HL-60 (cell line): Measurements from ENCODE around the gene ADAMTS16.

Source experiments
- DNase-seq, 2 experiments: peaks; one replicate each; pipeline ENCODE4 v3.0.0-alpha.2; 2010 to 2020; ENCODE audit warnings: low read depth in 1 of 2, low spot score in 1 of 2
- H3K27ac ChIP-seq: fragments of 250-450 bp; sonication (Bioruptor Pico); replicated peaks from 2 replicates; pipeline ENCODE4 v1.5.1; 2020; ENCODE audit warnings: mild to moderate bottlenecking, moderate library complexity
- H3K27me3 ChIP-seq: fragments of 250-450 bp; sonication (Bioruptor Pico); 2 replicates; pipeline ENCODE4 v1.5.1; 2021; ENCODE audit warnings: mild to moderate bottlenecking, moderate library complexity; ENCODE audit not compliant: insufficient read depth, poor library complexity, severe bottlenecking
- H3K4me3 ChIP-seq: replicated peaks from 2 replicates; pipeline ENCODE4 v1.5.1; 2011; ENCODE audit warnings: mild to moderate bottlenecking, control low read depth, low read length; ENCODE audit not compliant: insufficient read depth
- GABPA ChIP-seq: IDR thresholded peaks from 2 replicates; pipeline ENCODE4 v1.6.1; 2012; ENCODE audit warnings: low read depth
- POLR2AphosphoS5 ChIP-seq: IDR thresholded peaks from 2 replicates; pipeline ENCODE4 v1.6.1; 2012; ENCODE audit warnings: low read depth
- SPI1 ChIP-seq: IDR thresholded peaks from 2 replicates; pipeline ENCODE4 v1.6.1; 2012; ENCODE audit warnings: low read depth, mild to moderate bottlenecking, borderline replicate concordance
- TF ChIP-seq, protein P1 (sequence below): IDR thresholded peaks from one replicate; pipeline ENCODE4 v1.5.1; 2011; ENCODE audit warnings: low read length, control low read depth, inconsistent platforms; ENCODE audit not compliant: insufficient read depth
- TF ChIP-seq, protein P2 (sequence below): IDR thresholded peaks from 2 replicates; pipeline ENCODE4 v1.6.1; 2012; ENCODE audit warnings: low read depth; ENCODE audit not compliant: insufficient replicate concordance

ADAMTS16 gene

DNA sequence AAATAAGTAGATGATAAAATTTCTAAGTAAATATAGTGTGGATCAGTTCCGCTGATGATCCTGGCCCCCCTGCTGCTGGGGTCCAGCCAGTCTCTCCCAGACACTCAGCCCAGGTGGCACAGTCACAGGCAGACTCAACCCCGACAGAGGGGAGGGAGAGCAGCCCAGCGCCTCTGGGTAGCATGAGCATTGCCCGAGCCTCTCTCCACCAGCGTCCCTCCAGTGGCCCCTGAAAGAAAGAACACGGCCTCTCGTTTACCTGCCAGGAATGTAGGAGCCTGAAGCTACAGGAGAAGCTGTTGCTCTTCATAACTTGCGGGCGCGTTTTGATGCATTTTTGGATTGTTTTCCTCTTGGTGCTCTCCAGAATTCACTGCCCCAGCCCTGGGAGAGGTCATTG is 213.6 kb downstream of the ADAMTS16 start:
- TF ChIP-seq GABPA (no peak), SPI1 (no peak), POLR2AphosphoS5 (no peak)
- TF ChIP-seq, protein P1, sequence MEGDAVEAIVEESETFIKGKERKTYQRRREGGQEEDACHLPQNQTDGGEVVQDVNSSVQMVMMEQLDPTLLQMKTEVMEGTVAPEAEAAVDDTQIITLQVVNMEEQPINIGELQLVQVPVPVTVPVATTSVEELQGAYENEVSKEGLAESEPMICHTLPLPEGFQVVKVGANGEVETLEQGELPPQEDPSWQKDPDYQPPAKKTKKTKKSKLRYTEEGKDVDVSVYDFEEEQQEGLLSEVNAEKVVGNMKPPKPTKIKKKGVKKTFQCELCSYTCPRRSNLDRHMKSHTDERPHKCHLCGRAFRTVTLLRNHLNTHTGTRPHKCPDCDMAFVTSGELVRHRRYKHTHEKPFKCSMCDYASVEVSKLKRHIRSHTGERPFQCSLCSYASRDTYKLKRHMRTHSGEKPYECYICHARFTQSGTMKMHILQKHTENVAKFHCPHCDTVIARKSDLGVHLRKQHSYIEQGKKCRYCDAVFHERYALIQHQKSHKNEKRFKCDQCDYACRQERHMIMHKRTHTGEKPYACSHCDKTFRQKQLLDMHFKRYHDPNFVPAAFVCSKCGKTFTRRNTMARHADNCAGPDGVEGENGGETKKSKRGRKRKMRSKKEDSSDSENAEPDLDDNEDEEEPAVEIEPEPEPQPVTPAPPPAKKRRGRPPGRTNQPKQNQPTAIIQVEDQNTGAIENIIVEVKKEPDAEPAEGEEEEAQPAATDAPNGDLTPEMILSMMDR: no peak
- TF ChIP-seq, protein P2, sequence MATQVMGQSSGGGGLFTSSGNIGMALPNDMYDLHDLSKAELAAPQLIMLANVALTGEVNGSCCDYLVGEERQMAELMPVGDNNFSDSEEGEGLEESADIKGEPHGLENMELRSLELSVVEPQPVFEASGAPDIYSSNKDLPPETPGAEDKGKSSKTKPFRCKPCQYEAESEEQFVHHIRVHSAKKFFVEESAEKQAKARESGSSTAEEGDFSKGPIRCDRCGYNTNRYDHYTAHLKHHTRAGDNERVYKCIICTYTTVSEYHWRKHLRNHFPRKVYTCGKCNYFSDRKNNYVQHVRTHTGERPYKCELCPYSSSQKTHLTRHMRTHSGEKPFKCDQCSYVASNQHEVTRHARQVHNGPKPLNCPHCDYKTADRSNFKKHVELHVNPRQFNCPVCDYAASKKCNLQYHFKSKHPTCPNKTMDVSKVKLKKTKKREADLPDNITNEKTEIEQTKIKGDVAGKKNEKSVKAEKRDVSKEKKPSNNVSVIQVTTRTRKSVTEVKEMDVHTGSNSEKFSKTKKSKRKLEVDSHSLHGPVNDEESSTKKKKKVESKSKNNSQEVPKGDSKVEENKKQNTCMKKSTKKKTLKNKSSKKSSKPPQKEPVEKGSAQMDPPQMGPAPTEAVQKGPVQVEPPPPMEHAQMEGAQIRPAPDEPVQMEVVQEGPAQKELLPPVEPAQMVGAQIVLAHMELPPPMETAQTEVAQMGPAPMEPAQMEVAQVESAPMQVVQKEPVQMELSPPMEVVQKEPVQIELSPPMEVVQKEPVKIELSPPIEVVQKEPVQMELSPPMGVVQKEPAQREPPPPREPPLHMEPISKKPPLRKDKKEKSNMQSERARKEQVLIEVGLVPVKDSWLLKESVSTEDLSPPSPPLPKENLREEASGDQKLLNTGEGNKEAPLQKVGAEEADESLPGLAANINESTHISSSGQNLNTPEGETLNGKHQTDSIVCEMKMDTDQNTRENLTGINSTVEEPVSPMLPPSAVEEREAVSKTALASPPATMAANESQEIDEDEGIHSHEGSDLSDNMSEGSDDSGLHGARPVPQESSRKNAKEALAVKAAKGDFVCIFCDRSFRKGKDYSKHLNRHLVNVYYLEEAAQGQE: no peak
- Histone ChIP-seq H3K27ac (no peak overlapping the region), H3K4me3 (no peak overlapping the region), H3K27me3 (no peaks in the 10 kb centered on the region)
- no peak for DNase-seq

DNA sequence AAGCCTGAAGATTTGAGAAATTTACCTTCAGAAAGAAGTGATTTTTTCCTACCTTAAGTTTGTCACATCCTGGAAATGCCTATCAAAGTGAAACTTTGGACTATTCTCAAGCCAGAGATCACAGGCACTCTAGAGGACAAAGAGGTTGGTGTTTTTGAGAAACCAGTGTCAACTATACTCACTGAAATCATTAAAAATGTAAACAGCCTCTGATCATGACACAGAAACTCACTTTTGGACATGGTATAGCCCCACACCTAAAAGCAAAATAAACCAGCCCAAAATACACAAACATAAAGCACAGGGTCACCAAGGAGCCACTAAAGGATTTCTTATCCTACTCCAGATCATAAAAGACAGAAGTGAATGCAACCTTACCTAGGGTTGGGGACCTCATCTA is 216.6 kb downstream of the ADAMTS16 start:
- no peak overlapping the region for H3K4me3 ChIP-seq

DNA sequence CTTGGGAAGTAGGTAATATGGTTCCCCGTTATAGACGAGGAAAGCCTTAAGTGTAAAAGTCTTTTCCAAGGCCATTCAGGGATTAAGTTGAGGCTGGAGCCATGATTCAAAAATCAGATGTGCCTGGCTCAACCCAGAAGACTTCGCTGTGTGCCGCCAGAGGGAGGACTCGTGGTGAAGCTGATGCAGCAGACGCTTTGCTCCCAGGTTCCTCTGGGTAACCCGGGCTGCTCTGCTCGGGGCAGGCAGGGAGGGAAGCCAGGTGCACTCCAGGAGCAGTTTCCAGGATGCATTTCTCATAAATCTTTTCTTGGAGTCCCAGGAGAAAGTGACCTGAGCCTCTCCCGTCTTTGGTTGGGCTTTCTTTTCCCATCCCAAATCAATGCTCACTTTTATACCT is 219.5 kb downstream of the ADAMTS16 start:
- Histone ChIP-seq H3K27me3 (no peaks in the 10 kb centered on the region), H3K27ac (no peak overlapping the region), H3K4me3 (no peak overlapping the region)
- DNase-seq: no peak
- TF ChIP-seq POLR2AphosphoS5 (no peak), GABPA (no peak), SPI1 (no peak)
- TF ChIP-seq, protein P1: no peak
- TF ChIP-seq, protein P2: no peak

More for the DNA sequence above, 216.6 kb downstream of the ADAMTS16 start:
- TF ChIP-seq, protein P2: no peak
- TF ChIP-seq, protein P1: no peak
- TF ChIP-seq POLR2AphosphoS5 (no peak), SPI1 (no peak), GABPA (no peak)
- DNase-seq: no peak
- Histone ChIP-seq H3K27me3 (no peaks in the 10 kb centered on the region), H3K27ac (no peak overlapping the region)
